Type B pancreatic cell (in vitro differentiated cells): ENCODE data around the gene XXYLT1. TPM values are rescaled to one million over a fixed set of nuclear protein-coding genes. Genes with fewer than 3 reads are reported as not detected.

Experiments used
- DNase-seq: peaks from one replicate; pipeline ENCODE4 v3.0.0; 2021; ENCODE audit warnings: mixed read lengths; ENCODE audit not compliant: unreplicated experiment; ENCODE audit errors: extremely low spot score
- H3K27ac Mint-ChIP-seq: 2 replicates; pipeline ENCODE4 v1.8.0; 2021; ENCODE audit warnings: mild to moderate bottlenecking, mixed read lengths
- H3K27me3 Mint-ChIP-seq: 2 replicates; pipeline ENCODE4 v1.8.0; 2021; ENCODE audit warnings: mixed read lengths
- H3K36me3 Mint-ChIP-seq: 2 replicates; pipeline ENCODE4 v1.8.0; 2021; ENCODE audit warnings: mixed read lengths
- H3K4me1 Mint-ChIP-seq: one replicate; pipeline ENCODE4 v1.8.0; 2021; ENCODE audit warnings: mixed read lengths; ENCODE audit not compliant: unreplicated experiment
- H3K4me3 Mint-ChIP-seq: 2 replicates; pipeline ENCODE4 v1.8.0; 2021; ENCODE audit warnings: mild to moderate bottlenecking, mixed read lengths
- H3K9me3 Mint-ChIP-seq: 2 replicates; pipeline ENCODE4 v1.8.0; 2021; ENCODE audit warnings: mixed read lengths
- total RNA-seq: library from RNA; stranded (reverse); gene quantifications from 2 replicates; pipeline ENCODE4 v1.2.1, GENCODE V29; 2021; ENCODE audit warnings: low replicate concordance
- TF ChIP-seq, protein P1 (sequence below): fragments of 200-600 bp; sonication (generic); conservative IDR thresholded peaks from 2 replicates; pipeline ENCODE4 v1.5.0; 2021; ENCODE audit warnings: antibody characterized with exemption, mild to moderate bottlenecking

The XXYLT1 gene
- total RNA-seq, 1 donor from 2014 or later = 27.0 TPM

DNA sequence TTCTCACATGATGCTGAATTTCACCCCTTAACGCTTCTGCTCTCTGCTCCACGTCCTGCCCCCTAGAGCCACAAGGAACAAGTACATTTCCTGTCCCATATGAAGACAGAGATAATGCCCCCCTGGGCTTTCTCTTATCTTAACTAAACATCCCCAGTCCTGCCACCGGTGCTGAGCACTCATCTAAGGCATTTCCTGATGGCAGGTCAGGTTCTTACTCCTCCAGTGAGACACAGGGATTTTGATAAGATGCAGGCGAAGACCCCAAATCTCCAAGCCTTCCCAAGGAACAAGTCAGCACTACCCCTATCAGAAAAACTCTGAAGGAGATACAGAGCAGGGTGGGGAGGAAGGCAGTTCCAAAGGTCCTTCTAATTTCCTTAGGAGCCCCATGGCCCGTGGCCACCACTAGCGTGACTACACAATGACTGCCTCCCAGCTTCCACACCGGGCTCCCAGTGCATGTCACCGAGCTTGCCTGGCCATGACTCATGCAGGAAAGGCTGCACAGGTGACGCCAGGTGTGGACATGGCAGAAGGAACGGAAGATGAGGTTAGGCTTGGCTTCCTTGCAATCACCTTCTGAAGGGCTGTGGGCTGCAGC, 152.9 kb downstream of the XXYLT1 start:
- Mint-ChIP-seq H3K27me3 (no peaks in the 10 kb centered on the region), H3K4me1 (peaks cover 28% of the 10 kb centered on the region), H3K36me3 (no peaks in the 10 kb centered on the region), H3K27ac (peak overlapping the region; percentile 42), H3K9me3 (no peaks in the 10 kb centered on the region), H3K4me3 (no peak overlapping the region)
- DNase-seq = no peak
- TF ChIP-seq, protein P1, sequence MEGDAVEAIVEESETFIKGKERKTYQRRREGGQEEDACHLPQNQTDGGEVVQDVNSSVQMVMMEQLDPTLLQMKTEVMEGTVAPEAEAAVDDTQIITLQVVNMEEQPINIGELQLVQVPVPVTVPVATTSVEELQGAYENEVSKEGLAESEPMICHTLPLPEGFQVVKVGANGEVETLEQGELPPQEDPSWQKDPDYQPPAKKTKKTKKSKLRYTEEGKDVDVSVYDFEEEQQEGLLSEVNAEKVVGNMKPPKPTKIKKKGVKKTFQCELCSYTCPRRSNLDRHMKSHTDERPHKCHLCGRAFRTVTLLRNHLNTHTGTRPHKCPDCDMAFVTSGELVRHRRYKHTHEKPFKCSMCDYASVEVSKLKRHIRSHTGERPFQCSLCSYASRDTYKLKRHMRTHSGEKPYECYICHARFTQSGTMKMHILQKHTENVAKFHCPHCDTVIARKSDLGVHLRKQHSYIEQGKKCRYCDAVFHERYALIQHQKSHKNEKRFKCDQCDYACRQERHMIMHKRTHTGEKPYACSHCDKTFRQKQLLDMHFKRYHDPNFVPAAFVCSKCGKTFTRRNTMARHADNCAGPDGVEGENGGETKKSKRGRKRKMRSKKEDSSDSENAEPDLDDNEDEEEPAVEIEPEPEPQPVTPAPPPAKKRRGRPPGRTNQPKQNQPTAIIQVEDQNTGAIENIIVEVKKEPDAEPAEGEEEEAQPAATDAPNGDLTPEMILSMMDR = peak; percentile 32

DNA sequence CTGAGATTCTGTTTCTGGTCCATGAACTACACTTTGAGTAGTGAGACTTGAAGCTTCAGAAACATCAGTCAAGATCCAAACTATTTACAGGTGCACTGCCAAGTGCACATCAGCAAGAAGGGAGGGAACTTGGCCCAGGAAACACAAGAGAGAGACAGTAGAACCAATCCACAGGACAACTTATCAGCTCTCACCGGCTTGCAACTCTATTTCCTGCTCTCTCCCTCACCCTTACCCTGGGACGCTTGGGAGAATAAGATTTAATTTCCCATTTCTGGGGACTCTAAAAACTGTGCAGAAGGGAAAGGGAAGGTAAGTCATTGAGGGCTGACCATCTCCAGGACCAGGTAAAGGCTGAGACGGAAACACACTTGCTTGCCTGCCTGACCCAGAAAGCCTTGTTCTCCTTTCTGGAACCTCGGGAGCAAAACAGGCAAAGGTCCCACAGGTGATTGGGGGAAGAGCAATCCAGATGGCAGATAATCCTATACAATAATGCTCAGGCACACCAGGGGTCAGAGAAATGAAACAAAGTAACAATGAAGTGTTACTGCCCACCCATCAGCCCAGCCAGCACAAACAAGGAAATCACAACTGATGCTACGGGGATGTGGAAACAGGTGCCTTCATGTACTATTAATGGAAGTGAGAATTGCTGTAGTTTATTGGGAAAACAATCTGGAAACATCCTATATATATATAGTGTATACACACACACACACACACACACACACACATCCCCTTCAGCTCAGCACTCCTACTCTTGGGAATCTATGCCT, 154.4 kb downstream of the XXYLT1 start:
- Mint-ChIP-seq H3K4me3 (no peak overlapping the region), H3K9me3 (no peaks in the 10 kb centered on the region), H3K36me3 (no peaks in the 10 kb centered on the region), H3K4me1 (peaks cover 28% of the 10 kb centered on the region), H3K27me3 (no peaks in the 10 kb centered on the region), H3K27ac (no peak overlapping the region)
- DNase-seq = no peak
- TF ChIP-seq, protein P1 = no peak

DNA sequence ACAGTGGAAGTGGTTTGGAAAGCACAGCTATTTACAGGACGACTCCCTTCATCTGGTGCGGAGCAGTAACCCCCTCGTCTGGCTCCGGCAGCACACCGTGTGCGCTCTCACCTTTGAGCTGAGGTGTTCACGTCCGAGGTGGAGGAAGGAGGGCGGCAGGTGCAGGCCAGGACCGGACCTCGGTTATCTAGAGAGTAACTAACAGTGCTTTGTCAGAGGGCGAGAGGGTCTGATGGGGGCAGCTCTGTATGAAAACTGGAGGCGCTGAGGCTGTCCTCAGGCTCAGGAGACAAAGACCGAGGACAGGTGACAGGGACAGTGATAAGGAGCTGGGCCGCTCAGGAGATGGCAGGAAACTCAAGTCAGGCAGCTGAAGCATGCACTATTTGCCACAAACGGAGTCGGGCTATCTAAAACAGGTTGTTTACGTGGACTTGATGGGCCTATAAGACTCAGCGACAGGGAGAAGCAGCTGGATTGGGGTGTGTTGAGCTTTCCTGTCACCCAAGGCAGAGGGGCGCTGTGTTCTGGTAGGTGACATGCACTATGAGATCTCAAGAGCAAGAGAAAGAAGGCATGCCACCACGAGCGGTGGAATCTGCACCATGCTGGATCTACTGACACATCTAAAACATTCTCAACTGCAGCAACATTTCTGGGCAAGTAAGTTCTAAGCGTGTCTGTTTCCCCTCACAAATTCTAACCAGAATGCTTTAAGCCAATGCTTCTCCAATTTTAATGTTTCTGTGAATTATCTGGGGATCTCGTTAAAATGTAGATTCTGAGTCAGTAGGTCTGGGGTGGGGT, 155.2 kb downstream of the XXYLT1 start:
- H3K4me1 Mint-ChIP-seq = peaks cover 24% of the 10 kb centered on the region

DNA sequence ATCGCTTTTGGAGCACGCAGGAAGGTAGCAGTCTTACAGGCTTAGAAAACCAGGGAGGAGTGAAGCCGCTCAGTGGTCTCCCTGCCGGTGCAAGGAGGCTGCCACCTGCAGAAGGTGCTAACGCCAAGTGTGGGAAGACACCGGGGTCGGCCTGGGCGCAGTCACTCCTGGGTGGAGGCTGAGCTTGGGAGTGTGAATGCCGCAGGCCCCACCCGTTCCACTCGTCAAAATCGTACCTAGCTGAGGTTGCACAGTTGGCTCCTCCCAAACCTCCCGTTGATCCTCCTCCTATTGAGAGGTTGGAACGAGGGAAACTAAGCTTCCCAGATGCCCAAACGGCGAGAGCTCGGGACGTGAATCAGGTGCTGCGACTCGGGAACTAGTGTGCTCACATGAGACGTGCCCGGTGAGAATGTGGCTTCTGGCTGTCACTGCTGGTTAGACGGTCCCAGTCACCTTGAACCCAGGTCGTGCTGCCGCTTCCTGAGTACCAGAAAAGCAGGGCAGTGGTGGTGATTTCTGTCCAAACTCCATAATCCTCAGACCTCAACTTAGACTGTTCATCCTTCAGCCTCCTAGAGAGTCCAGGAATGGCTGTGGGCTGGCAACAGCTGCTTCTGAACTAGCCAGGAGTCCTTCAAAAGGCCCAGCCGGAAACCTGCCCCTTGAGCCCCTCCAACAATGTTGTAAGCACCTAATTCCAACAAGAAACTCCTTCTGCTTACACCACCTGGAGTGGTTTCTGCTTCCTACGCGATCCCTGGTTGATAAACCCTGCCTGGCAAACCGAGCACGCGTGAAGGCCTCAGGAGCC, 156.0 kb downstream of the XXYLT1 start:
- no peak for DNase-seq
- Mint-ChIP-seq H3K27me3 (no peaks in the 10 kb centered on the region), H3K4me1 (peaks cover 23% of the 10 kb centered on the region), H3K9me3 (no peaks in the 10 kb centered on the region), H3K36me3 (no peaks in the 10 kb centered on the region), H3K27ac (no peak overlapping the region), H3K4me3 (no peak overlapping the region)
- TF ChIP-seq, protein P1 = no peak

More for the DNA sequence above, 155.2 kb downstream of the XXYLT1 start:
- Mint-ChIP-seq H3K9me3 (no peaks in the 10 kb centered on the region), H3K27ac (no peak overlapping the region), H3K36me3 (no peaks in the 10 kb centered on the region), H3K27me3 (no peaks in the 10 kb centered on the region), H3K4me3 (no peak overlapping the region)
- no peak for DNase-seq
- TF ChIP-seq, protein P1 = no peak
